Upper lobe of left lung (tissue), 4 donors: ENCODE data around the gene NOLC1.

Experiments
- CTCF ChIP-seq, 6 experiments: fragments of 450-650 bp in 4 of 6; fragments of 200-600 bp in 2 of 6; sonication (generic) in 2 of 6; IDR thresholded peaks; one replicate each; pipeline ENCODE4 v1.5.1; 2016 to 2019; ENCODE audit warnings: antibody characterized with exemption in 6 of 6
- POLR2A ChIP-seq, 4 donors: fragments of 450-650 bp; IDR thresholded peaks; one replicate each; pipeline ENCODE4 v1.5.1; 2016 to 2017; ENCODE audit warnings: antibody characterized with exemption in 4 of 4, mild to moderate bottlenecking in 2 of 4

- no peak for TF ChIP-seq CTCF (IDR thresholded peaks at IDR 0.05)
- TF ChIP-seq POLR2A (IDR thresholded peaks at IDR 0.05), result no peak
Measured at GRCh38 chr10:102153093-102153620, 968 bp downstream of the NOLC1 start.
